GM13976 (cell line): ENCODE data around the gene STAG2.

Source experiments
- DNase-seq: peaks from one replicate; pipeline ENCODE4 v3.0.0; 2012; ENCODE audit warnings: low spot score
- CTCF ChIP-seq: IDR thresholded peaks from 2 replicates; pipeline ENCODE4 v1.5.1; 2012; ENCODE audit warnings: borderline replicate concordance, mild to moderate bottlenecking; ENCODE audit not compliant: insufficient read depth; ENCODE audit errors: extremely low read depth, missing control alignments, control extremely low read depth
- in situ Hi-C: fragments of 300-500 bp; cut with MboI; formaldehyde crosslinking; loops from one replicate; pipeline ENCODE4 v1.12.0; 2022; ENCODE audit warnings: low sequenced_read_pairs, mixed read lengths, inconsistent platforms; ENCODE audit not compliant: unreplicated experiment

Gene STAG2

DNA sequence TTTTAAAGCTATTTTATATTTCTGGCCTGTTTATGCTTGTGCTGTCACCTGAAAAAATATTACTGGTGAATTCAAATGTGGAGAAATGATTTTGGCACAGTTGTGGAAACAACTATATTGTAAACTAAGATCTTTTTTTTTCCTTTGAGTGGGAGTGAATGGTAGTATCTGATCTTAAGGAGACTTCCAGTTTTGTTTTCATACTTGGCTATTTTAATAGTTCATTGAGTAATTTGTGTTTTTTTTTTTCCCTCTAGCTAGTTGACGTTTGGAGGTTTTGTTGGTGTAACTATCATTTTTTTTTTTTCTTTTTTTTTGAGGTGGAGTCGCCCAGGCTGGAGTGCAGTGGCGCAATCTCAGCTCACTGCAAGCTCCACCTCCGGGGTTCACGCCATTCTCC lies 10.5 kb downstream of the STAG2 start:
- DNase-seq, result no peak

DNA sequence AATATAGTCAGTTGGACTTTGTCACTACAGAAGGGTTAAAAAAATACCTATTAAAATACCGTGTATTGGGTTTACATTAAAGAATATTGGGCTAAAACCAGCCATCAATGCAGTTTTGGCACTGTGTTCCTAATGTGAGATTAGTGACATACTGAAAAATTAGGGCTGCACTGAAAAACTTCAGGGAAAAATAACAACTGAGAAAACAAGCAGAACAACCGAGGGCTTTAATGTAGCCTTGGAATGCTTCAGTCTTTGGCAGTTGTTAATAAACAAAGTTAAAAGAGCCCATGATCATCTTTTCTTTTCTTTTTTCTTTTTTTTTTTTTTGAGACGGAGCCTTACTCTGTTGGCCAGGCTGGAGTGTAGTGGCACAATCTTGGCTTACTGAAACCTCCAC lies 12.4 kb downstream of the STAG2 start:
- TF ChIP-seq CTCF, result no peak
- in situ Hi-C loops, result no loop called here
- DNase-seq, result no peak

More for the DNA sequence above, 10.5 kb downstream of the STAG2 start:
- in situ Hi-C loops, result no loop called here
- no peak for TF ChIP-seq CTCF

- DNase-seq, result no peak
- in situ Hi-C loops, result no loop called here
- TF ChIP-seq CTCF, result no peak
These were observed 13.7 kb downstream of the STAG2 start for GRCh38 chrX:123975180-123975579.

GRCh38 chrX:123976706-123977316 lies 15.3 kb downstream of the STAG2 start:
- in situ Hi-C loops, result no loop called here
- DNase-seq, result no peak
- TF ChIP-seq CTCF, result no peak

DNA sequence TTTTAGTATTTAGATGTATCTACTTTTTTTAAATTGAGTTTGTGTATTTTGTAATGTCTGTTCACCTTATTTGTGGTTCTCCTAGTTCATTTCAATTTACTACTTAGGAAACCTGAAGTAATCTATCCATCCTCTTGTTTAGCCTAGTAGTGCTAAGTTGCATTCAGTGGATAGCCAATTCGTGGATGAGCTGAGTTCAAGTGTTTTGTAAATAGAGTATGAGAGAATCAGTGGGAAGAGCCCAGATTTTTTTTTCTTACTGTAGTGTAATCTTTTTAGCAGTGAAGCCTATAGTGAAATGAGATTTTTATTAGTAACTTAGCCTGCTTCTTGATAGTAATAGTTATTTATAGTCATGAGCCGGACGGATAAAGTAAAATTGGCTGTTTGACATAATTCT lies 21.7 kb downstream of the STAG2 start:
- in situ Hi-C loops, result no loop called here
- TF ChIP-seq CTCF, result no peak
- DNase-seq, result no peak

- DNase-seq, result no peak
- in situ Hi-C loops, result no loop called here
- no peak for TF ChIP-seq CTCF
These were observed 24.9 kb downstream of the STAG2 start for GRCh38 chrX:123986377-123986776.
